Measurements from ENCODE around the gene JAZF1.

GRCh38 chr7:27964820-27965219 is 215.8 kb downstream of the JAZF1 start:
- TF ChIP-seq, protein P1, sequence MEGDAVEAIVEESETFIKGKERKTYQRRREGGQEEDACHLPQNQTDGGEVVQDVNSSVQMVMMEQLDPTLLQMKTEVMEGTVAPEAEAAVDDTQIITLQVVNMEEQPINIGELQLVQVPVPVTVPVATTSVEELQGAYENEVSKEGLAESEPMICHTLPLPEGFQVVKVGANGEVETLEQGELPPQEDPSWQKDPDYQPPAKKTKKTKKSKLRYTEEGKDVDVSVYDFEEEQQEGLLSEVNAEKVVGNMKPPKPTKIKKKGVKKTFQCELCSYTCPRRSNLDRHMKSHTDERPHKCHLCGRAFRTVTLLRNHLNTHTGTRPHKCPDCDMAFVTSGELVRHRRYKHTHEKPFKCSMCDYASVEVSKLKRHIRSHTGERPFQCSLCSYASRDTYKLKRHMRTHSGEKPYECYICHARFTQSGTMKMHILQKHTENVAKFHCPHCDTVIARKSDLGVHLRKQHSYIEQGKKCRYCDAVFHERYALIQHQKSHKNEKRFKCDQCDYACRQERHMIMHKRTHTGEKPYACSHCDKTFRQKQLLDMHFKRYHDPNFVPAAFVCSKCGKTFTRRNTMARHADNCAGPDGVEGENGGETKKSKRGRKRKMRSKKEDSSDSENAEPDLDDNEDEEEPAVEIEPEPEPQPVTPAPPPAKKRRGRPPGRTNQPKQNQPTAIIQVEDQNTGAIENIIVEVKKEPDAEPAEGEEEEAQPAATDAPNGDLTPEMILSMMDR (IDR thresholded peaks at IDR 0.05) = no peak
- TF ChIP-seq POLR2AphosphoS5 (IDR thresholded peaks at IDR 0.05) = no peak
